VCaP (cell line): ENCODE results near the gene CHMP4B.

Source experiments
- H3K27ac ChIP-seq: fragments of 450-650 bp; 2 replicates; pipeline ENCODE4 v1.5.1; 2017
- TF ChIP-seq, protein P1 (sequence below): fragments of 450-650 bp; conservative IDR thresholded peaks from 2 replicates; pipeline ENCODE4 v1.5.1; 2017; ENCODE audit warnings: mild to moderate bottlenecking, moderate library complexity

CHMP4B gene

DNA sequence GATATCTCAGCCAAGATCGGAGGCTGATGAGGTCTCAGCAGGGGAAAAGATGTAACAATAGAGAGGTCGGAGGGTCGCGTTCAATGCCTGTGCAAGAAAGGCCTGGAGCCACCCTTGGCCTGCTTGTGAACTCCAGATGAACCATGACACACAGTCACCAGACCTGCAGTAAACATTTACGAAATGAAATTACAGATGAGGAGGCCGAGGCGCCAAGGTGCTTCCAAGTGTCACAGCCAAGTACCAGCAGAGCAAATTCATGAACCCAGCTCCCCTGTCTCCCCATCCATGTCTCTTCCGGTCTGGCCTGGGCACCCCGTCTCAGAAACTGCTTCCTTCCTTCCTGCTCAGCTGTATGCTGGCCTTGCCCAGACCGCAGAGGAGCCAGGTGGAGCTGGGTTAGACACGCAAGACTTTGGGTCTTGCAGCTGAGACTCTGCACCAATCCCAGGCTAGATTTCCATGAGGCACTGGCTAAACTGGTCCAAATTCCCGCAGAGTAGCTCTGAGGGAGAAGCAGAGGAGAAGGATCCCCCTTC lies 48.1 kb downstream of the CHMP4B start:
- no peak overlapping the region for H3K27ac ChIP-seq
- TF ChIP-seq, protein P1, sequence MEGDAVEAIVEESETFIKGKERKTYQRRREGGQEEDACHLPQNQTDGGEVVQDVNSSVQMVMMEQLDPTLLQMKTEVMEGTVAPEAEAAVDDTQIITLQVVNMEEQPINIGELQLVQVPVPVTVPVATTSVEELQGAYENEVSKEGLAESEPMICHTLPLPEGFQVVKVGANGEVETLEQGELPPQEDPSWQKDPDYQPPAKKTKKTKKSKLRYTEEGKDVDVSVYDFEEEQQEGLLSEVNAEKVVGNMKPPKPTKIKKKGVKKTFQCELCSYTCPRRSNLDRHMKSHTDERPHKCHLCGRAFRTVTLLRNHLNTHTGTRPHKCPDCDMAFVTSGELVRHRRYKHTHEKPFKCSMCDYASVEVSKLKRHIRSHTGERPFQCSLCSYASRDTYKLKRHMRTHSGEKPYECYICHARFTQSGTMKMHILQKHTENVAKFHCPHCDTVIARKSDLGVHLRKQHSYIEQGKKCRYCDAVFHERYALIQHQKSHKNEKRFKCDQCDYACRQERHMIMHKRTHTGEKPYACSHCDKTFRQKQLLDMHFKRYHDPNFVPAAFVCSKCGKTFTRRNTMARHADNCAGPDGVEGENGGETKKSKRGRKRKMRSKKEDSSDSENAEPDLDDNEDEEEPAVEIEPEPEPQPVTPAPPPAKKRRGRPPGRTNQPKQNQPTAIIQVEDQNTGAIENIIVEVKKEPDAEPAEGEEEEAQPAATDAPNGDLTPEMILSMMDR: no peak

DNA sequence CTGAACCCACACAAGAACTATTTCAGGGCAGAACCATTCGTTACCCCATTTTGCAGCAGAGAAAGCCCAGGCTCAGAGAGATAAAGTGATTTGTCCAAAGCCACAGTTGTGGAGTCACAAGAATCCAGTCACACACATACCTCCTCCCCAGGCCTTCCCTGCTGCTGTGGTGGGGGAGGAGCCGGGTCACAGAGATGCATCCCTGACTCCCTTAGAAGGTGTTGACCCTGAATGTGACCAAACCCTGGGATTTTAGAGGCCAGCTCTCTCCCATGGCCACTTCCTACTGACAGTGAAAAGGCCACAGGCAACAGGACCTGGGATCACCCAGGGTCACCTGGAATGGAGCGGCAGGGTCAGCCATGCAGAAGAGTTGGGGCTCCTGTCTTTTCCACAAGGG lies 48.6 kb downstream of the CHMP4B start:
- TF ChIP-seq, protein P1: no peak
- no peak overlapping the region for H3K27ac ChIP-seq

DNA sequence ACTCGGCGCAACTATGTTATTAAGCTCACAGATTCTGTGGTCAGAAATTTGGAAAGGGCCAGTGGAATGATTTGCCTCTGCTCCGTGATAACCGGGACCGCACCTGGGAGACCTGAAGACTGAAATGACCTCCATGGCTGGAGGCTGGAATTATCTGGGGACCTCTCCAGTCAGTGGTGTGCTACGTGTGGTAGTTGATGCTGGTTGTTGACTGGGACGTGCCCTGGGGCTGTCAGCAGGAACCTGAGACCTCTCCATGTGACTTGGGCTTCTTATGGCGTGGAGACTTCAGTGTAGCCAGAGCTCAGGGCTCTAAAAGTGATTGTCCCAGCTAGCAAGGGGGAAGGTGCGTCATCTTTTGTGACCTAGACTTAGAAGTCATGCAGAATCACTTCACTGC lies 50.3 kb downstream of the CHMP4B start:
- TF ChIP-seq, protein P1: no peak
- H3K27ac ChIP-seq: no peak overlapping the region

DNA sequence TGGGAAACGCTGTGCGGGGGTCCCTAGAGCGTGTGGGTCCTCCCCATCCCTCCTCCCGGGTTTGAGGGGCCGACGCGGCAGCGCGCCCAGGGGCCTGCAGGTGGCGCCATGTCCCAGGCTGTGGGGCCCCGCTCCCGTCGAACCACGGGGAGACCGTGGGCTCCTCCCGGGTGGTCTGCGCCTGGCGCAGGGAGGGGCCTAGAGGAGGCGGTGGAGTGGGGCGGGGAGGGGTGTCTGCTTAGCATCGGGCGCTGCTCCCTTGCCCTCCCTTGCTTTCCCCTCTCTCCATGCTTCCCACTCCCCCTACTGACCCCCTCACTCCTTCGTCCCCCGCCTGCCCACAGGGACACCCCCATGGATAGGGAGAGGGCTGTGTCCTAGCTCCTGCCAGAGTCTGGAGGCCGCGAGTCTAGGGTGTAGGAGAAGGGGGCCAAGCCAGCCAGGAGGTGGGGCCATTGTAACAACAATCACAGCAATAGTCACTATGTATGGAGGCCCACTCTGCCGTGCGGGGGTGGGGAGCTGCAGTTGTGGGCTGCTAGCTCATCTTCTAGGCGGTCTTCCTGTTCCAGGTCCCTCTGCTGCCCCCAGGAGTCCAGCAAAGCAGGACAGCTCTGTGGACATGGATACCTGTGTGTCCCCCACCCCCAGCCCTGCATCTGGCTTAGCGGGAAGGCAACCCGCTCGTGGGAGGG lies 51.7 kb downstream of the CHMP4B start:
- no peak overlapping the region for H3K27ac ChIP-seq
- TF ChIP-seq, protein P1: peak; percentile 89

DNA sequence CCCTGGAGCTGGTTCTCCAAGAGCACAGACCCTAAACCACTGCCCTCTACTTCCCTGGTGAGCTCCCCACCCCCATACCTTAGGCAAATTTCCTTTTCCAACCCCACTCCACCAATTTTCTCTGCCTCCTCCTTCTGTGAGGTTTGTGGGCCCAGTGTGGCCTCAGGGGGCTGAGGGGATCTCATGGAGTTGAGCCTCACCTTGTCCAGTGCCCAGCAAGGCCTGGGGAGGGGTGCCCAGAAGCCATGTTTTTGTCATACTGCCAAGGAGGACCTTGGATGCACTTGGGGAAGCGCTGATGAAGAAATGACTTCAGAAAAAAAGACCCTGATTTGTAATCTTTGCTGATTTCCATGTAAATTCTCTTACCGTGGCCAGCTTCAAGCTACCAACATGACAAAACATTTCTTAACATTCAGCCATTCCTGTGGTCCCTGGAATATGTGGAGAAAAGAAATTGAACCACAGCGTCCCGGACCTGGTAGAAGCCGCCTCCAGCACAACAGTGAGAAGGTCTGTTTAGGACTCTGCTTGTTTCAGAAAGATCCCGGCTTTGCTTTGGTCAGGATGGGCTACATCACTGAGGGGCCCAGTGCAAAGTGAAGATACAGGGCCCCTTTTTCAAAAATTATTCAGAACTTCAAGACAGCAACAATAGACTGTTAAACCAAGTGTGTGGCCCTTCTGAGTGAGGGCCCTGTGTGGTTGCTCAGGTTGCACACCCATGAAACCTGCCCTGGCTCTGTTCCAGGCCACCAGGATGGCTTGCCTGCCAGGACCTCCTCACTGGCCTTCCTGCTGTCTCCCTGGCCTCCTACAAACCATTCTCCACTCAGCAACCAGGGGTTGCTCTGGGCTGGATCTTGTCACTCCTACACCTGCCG lies 52.5 kb downstream of the CHMP4B start:
- H3K27ac ChIP-seq: no peak overlapping the region
- TF ChIP-seq, protein P1: no peak

DNA sequence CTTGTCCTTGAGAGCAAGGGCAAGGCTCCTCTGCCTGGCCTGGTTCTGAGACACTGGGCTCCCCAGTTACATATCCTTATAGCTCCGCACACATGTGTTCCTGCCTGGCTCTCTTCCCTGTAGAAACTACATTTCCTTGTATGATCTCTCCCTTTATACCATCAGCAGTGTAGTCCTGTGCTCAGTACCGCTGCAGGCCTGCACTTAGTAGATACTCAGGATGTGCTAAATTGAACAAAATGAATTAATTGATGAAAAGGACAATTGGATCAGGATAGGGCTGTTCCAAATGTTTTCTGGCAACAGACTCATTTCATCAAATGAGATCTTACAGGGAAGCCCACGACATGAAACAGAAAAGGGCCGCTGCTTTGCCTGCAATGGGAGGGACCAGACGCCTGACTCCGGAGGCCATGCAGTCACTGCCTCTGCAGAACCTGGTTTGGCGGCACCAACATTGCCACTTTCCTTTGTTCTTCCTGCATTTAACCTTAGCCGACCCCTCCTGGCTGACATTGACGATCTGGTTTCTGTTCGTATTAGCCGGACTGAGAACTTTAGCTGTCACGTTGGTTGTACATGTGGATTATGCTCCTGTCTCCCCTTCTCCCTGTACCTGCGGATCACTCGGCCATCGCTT lies 53.3 kb downstream of the CHMP4B start:
- no peak overlapping the region for H3K27ac ChIP-seq
- TF ChIP-seq, protein P1: no peak

DNA sequence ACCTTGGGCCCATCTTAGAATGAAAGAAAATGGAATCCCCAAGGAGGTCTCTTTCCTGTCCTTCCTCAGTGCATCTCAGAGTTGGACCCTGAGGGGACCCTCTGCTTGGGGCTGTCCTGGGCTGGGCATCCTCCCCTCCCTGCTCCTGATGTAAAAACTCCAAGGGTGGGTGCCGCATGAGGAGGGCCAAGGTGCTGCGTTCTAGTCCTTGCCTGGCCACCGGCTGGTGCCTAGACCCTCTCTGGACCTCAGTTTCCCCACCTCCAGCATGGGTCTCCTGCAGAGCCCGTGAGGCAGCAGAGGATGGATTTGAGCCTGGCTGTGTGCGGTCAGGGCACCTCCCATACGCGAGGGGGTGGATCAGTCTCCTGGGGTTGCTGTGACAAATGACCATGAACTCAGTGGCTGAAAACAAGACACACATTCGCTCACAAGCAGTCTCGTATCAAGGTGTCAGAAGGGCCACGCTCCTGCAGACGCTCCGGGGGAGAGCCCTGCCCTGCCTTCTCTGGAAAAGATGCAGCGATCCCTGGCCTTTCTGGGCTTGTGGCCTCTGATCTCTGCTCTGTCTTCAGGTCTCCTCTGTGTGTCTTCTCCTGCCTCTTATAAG lies 54.7 kb downstream of the CHMP4B start:
- TF ChIP-seq, protein P1: no peak
- H3K27ac ChIP-seq: no peak overlapping the region
